ENCODE measurements around the gene SLC9A6.

GRCh38 chrX:136065044-136065671, 79.9 kb downstream of the SLC9A6 start:
- TF ChIP-seq POLR2A (IDR thresholded peaks at IDR 0.05), result no peak
- no peak for TF ChIP-seq CTCF (IDR thresholded peaks at IDR 0.05)
